ENCODE data around the gene ACOT2.
"Not testable (repeated sequence)": the region's sequence is repeated elsewhere in the genome, so short reads cannot be mapped to it uniquely, and the experiment has no call there.

ACOT2 gene

DNA sequence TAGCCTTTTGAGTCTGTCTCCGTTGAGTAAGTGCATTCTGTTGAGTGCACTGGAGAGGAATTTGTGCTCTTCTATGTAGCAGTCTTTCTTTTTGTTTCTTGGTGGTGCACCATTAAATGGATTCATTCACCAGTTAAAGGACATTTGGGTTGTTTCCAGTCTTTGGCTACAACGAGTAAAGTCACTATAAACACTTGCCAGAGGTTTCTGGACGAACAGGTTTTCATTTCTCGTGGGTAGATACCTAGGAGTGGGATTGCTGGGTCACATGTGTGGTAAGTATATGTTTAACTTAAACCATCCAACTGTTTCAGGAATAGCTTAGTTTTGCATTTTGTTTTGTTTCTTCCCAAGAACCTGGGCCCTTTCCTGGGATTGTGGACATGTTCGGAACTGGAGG is 4.0 kb downstream of the ACOT2 start:
- not testable (repeated sequence) for H3K27me3 ChIP-seq (ENCODE audit: control insufficient read depth, insufficient read depth, low read length)

DNA sequence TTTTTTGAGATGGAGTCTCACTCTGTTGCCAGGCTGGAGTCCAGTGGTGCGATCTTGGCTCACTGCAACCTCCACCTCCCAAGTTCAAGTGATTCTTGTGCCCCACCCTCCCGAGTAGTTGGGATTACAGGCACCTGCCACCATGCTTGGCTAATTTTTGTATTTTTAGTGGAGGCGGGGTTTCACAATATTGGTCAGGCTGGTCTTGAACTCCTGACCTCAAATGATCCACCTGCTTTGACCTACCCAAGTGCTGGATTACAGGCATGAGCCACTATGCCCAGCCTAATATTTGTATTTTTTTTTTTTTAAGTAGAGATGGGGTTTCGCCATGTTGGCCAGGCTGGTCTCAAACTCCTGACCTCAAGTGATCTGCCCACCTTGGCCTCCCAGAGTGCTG is 4.7 kb downstream of the ACOT2 start:
- not testable (repeated sequence) for H3K27me3 ChIP-seq (ENCODE audit: control insufficient read depth, insufficient read depth, low read length); H3K4me3 ChIP-seq (ENCODE audit: low read depth, low read length); H3K9me3 ChIP-seq (ENCODE audit: control insufficient read depth, insufficient read depth, low read length); H3K36me3 ChIP-seq (ENCODE audit: control insufficient read depth, insufficient read depth, low read length); H3K9ac ChIP-seq (ENCODE audit: low read depth, low read length); H3K4me1 ChIP-seq (ENCODE audit: control insufficient read depth, insufficient read depth, low read length)

More for the DNA sequence above, 4.0 kb downstream of the ACOT2 start:
- not testable (repeated sequence) for H3K9ac ChIP-seq (ENCODE audit: low read depth, low read length); H3K36me3 ChIP-seq (ENCODE audit: control insufficient read depth, insufficient read depth, low read length); H3K4me1 ChIP-seq (ENCODE audit: control insufficient read depth, insufficient read depth, low read length); H3K4me3 ChIP-seq (ENCODE audit: low read depth, low read length); H3K9me3 ChIP-seq (ENCODE audit: control insufficient read depth, insufficient read depth, low read length)

DNA sequence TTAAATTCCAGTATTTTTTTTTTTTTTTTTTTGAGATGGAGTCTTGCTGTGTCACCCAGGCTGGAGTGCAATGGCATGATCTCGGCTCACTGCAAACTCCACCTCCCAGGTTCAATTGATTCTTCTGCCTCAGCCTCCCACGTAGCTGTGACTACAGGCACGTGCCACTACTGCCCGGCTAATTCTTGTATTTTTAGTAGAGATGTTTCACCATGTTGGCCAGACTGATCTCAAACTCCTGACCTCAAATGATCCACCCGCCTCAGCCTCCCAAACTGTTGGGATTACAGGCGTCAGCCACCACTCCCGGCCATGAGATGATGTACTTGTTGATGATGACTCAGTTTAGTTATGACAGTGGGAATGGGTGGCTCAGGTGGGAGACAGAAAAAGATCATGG is 5.2 kb downstream of the ACOT2 start:
- H3K4me3 ChIP-seq (ENCODE audit: low read depth, low read length); H3K9ac ChIP-seq (ENCODE audit: low read depth, low read length); H3K27me3 ChIP-seq (ENCODE audit: control insufficient read depth, insufficient read depth, low read length); H3K36me3 ChIP-seq (ENCODE audit: control insufficient read depth, insufficient read depth, low read length); H3K9me3 ChIP-seq (ENCODE audit: control insufficient read depth, insufficient read depth, low read length); H3K4me1 ChIP-seq (ENCODE audit: control insufficient read depth, insufficient read depth, low read length): not testable (repeated sequence)

DNA sequence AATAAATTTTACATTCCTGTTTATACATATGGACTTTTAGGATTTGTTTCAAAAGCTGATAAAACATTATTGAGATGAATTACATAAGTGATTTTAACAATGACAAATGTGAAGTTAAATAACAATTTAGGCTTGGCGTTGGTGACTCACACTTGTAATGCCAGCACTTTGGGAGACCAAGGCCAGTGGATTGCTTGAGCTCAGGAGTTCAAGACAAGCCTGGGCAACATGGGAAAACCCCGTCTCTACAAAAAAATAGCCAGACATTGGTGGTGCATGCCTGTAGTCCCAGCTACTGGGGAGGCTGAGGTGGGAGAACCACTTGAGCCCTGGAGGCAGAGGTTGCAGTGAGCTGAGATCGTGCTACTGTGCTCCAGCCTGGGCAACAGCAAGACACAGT is 7.4 kb downstream of the ACOT2 start:
- Histone ChIP-seq H3K9me3 (ENCODE audit: control insufficient read depth, insufficient read depth, low read length) (no peaks in the 10 kb centered on the region), H3K4me1 (ENCODE audit: control insufficient read depth, insufficient read depth, low read length) (no peaks in the 10 kb centered on the region), H3K9ac (ENCODE audit: low read depth, low read length) (no peak overlapping the region), H3K36me3 (ENCODE audit: control insufficient read depth, insufficient read depth, low read length) (no peaks in the 10 kb centered on the region), H3K4me3 (ENCODE audit: low read depth, low read length) (no peak overlapping the region), H3K27me3 (ENCODE audit: control insufficient read depth, insufficient read depth, low read length) (no peaks in the 10 kb centered on the region)

DNA sequence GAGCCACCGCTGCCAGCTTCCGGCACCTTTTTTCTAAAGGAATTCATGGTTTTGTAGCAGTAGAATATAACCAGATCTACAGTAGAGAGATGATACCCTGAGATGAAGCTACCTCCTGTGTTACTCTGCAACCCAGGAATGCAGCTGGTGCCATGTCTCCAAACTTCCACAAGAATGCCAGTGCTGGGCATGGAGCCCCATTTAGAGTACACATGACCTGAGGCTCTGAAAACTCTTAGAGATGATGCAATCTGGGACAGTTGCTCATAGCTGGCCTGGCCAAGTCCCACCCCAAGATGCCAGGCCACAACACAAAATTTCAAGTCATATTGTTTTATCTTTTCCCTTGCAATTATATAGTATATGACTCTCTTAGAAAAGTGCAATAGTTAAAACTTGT is 8.2 kb downstream of the ACOT2 start:
- H3K9ac ChIP-seq (ENCODE audit: low read depth, low read length); H3K4me3 ChIP-seq (ENCODE audit: low read depth, low read length); H3K36me3 ChIP-seq (ENCODE audit: control insufficient read depth, insufficient read depth, low read length); H3K4me1 ChIP-seq (ENCODE audit: control insufficient read depth, insufficient read depth, low read length); H3K27me3 ChIP-seq (ENCODE audit: control insufficient read depth, insufficient read depth, low read length); H3K9me3 ChIP-seq (ENCODE audit: control insufficient read depth, insufficient read depth, low read length): not testable (repeated sequence)

DNA sequence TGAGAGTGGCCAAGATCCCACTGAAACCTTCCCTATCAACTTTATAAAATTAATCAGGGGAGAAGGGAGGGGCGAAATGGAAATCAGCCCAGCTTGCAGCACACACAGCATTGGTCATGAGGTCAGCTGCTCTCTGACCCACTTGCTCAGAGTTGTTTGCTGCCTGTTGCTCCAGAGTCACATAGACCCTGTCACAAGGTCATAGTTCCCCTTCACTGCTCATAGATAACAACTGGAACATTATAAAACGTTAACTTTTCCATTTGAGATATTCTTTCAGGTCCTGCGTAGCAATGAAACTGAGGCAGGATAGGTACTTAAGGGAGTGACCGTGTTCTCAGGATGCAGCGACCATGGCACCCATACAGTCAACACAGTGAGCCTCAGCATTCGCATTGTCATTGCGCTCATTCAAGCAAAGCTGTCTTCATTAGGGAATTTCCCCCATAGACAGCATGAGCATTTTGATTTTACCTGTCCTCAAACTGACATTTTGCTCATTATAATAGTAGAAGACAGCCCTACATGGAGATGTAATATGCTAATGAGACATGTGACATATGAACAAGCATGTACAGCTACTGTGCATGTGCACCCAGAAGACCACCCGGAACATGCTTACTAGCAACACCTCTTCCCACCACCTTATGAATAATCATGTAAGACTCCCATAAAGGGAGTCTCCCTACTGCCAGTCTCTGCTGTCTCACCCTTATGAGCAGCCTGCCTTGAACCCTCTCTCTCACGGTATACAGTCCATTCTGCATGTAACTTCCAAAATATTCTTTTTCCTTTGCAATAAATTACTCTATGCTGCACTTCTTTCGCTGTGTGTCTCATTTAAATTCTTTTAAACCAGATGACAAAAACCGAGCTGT is 13.3 kb downstream of the ACOT2 start:
- not testable (repeated sequence) for H3K27me3 ChIP-seq (ENCODE audit: control insufficient read depth, insufficient read depth, low read length); H3K9ac ChIP-seq (ENCODE audit: low read depth, low read length); H3K4me1 ChIP-seq (ENCODE audit: control insufficient read depth, insufficient read depth, low read length); H3K9me3 ChIP-seq (ENCODE audit: control insufficient read depth, insufficient read depth, low read length); H3K36me3 ChIP-seq (ENCODE audit: control insufficient read depth, insufficient read depth, low read length); H3K4me3 ChIP-seq (ENCODE audit: low read depth, low read length)

DNA sequence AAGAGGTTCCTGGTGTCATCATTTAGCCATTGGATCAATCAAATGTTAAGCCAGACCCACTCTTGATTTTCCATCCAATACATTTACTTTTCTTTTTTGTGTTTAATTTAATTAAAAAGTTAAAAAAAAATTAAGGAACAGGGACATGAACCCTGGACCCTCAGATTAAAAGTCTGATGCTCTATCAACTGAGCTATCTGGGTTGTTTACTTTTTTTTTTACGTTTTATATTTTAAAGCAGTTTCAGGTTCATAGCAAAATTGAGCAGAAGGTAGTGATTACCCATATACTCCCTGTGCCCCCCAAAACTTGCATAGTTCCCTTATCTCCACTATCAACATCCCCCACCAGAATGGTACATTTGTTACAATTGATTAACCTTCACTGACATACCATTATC is 19.7 kb downstream of the ACOT2 start:
- H3K4me1 ChIP-seq (ENCODE audit: control insufficient read depth, insufficient read depth, low read length), result no peaks in the 10 kb centered on the region
- H3K9me3 ChIP-seq (ENCODE audit: control insufficient read depth, insufficient read depth, low read length), result no peaks in the 10 kb centered on the region
- peaks cover 19% of the 10 kb centered on the region for H3K27me3 ChIP-seq (ENCODE audit: control insufficient read depth, insufficient read depth, low read length)
- H3K36me3 ChIP-seq (ENCODE audit: control insufficient read depth, insufficient read depth, low read length), result no peaks in the 10 kb centered on the region
- no peak overlapping the region for H3K9ac ChIP-seq (ENCODE audit: low read depth, low read length)
- H3K4me3 ChIP-seq (ENCODE audit: low read depth, low read length), result no peak overlapping the region

DNA sequence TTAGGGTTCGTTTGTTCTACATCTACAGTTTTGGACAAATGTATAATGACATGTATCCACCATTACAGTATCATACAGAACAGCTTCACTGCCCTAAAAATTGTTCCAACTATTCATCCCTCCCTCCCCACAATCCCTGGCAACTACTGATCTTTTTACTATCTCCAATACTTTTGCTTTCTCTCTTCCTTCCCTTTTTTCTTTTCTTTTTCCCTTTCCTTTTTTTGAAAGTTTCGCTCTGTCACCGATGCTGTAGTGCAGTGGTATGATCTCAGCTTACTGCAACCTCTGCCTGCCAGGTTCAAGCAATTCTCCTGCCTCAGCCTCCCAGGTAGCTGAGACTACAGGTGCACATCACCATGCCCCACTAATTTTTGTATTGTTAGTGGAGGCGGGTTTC is 20.1 kb downstream of the ACOT2 start:
- Histone ChIP-seq H3K36me3 (ENCODE audit: control insufficient read depth, insufficient read depth, low read length) (no peaks in the 10 kb centered on the region), H3K4me3 (ENCODE audit: low read depth, low read length) (no peak overlapping the region), H3K27me3 (ENCODE audit: control insufficient read depth, insufficient read depth, low read length) (peaks cover 19% of the 10 kb centered on the region), H3K9ac (ENCODE audit: low read depth, low read length) (no peak overlapping the region), H3K9me3 (ENCODE audit: control insufficient read depth, insufficient read depth, low read length) (no peaks in the 10 kb centered on the region), H3K4me1 (ENCODE audit: control insufficient read depth, insufficient read depth, low read length) (no peaks in the 10 kb centered on the region)

DNA sequence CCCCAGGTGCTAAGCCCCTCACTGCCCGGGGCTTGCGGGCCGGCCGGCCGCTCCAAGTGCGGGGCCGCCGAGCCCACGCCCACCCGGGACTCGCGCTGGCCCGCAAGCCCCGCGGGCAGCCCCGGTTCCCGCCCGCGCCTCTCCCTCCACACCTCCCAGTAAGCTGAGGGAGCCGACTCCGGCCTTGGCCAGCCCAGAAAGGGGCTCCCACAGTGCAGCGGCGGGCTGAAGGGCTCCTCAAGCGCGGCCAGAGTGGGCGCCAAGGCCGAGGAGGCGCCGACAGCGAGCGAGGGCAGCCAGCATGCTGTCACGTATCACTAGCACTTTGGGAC is 21.6 kb downstream of the ACOT2 start:
- H3K36me3 ChIP-seq (ENCODE audit: control insufficient read depth, insufficient read depth, low read length); H3K9ac ChIP-seq (ENCODE audit: low read depth, low read length); H3K4me3 ChIP-seq (ENCODE audit: low read depth, low read length); H3K9me3 ChIP-seq (ENCODE audit: control insufficient read depth, insufficient read depth, low read length); H3K4me1 ChIP-seq (ENCODE audit: control insufficient read depth, insufficient read depth, low read length): not testable (repeated sequence)
- peaks cover 19% of the 10 kb centered on the region for H3K27me3 ChIP-seq (ENCODE audit: control insufficient read depth, insufficient read depth, low read length)

DNA sequence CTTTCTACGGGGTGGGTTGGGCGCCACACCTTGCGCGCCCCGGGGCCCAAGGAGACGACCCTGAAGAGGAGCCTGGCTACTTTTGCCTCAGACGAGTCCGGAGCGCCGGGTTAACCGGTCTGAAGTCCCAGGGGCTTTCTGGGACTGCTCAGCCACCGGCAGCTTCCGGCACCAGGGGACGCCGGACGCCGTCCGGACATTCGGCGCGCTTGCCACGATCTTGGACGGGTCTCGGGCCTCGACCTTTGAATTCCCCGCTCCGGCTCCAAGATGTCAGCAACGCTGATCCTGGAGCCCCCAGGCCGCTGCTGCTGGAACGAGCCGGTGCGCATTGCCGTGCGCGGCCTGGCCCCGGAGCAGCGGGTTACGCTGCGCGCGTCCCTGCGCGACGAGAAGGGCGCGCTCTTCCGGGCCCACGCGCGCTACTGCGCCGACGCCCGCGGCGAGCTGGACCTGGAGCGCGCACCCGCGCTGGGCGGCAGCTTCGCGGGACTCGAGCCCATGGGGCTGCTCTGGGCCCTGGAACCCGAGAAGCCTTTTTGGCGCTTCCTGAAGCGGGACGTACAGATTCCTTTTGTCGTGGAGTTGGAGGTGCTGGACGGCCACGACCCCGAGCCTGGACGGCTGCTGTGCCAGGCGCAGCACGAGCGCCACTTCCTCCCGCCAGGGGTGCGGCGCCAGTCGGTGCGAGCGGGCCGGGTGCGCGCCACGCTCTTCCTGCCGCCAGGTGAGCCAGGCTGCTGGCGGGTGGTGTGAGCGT is 22.9 kb downstream of the ACOT2 start, which contains the start of gene ACOT4:
TSS of gene ACOT4 (plus strand) at position 184 of the 760 bp plus-strand sequence. CDS start at position 271, 87 bp downstream.
- Histone ChIP-seq H3K27me3 (ENCODE audit: control insufficient read depth, insufficient read depth, low read length) (peaks cover 19% of the 10 kb centered on the region), H3K4me1 (ENCODE audit: control insufficient read depth, insufficient read depth, low read length) (no peaks in the 10 kb centered on the region), H3K36me3 (ENCODE audit: control insufficient read depth, insufficient read depth, low read length) (no peaks in the 10 kb centered on the region), H3K9ac (ENCODE audit: low read depth, low read length) (peak within 1 kb of the TSS; percentile 89), H3K4me3 (ENCODE audit: low read depth, low read length) (peak within 1 kb of the TSS; percentile 69), H3K9me3 (ENCODE audit: control insufficient read depth, insufficient read depth, low read length) (no peaks in the 10 kb centered on the region)

DNA sequence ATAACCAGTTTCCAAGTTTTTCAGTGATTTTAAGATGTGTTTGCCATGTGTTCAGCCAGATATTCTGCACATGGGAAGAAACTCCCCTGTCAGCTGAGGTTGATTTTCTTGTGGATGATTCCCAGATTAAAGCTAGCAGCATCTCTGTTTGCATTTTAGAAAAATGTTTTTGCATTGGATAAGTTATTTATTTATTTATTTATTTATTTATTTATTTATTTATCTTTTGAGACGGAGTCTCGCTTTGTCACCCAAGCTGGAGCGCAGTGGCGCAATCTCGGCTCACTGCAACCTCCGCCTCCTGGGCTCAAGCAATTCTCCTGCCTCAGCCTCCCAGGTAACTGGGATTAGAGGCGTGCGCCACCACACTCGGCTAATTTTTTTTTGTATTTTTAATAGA is 25.5 kb downstream of the ACOT2 start:
- H3K4me1 ChIP-seq (ENCODE audit: control insufficient read depth, insufficient read depth, low read length), result no peaks in the 10 kb centered on the region

DNA sequence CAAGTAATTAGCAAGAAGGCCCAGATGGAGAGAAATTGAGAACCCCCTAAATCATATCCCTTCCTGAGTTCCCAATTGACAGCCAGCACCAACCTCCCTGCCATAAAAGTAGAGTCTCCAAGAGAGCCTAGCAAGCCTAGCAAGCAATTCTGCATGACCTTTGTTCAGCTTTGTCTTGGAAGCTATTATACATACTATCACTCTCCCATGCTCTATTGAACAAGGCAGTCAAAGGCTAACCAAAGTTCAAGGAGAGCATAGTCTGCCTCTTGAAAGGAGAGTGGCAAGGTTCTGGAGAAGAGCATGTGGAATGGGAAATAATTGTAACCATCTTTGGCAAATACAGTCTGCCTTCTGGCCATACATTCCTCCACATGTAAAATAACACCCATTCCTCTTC is 30.5 kb downstream of the ACOT2 start:
- Histone ChIP-seq H3K4me3 (ENCODE audit: low read depth, low read length) (no peak overlapping the region), H3K9ac (ENCODE audit: low read depth, low read length) (no peak overlapping the region), H3K27me3 (ENCODE audit: control insufficient read depth, insufficient read depth, low read length) (no peaks in the 10 kb centered on the region), H3K4me1 (ENCODE audit: control insufficient read depth, insufficient read depth, low read length) (no peaks in the 10 kb centered on the region), H3K9me3 (ENCODE audit: control insufficient read depth, insufficient read depth, low read length) (no peaks in the 10 kb centered on the region), H3K36me3 (ENCODE audit: control insufficient read depth, insufficient read depth, low read length) (no peaks in the 10 kb centered on the region)

More for the DNA sequence above, 25.5 kb downstream of the ACOT2 start:
- no peaks in the 10 kb centered on the region for H3K9me3 ChIP-seq (ENCODE audit: control insufficient read depth, insufficient read depth, low read length)
- H3K36me3 ChIP-seq (ENCODE audit: control insufficient read depth, insufficient read depth, low read length), result no peaks in the 10 kb centered on the region
- H3K9ac ChIP-seq (ENCODE audit: low read depth, low read length), result no peak overlapping the region
- H3K4me3 ChIP-seq (ENCODE audit: low read depth, low read length), result no peak overlapping the region
- H3K27me3 ChIP-seq (ENCODE audit: control insufficient read depth, insufficient read depth, low read length), result peaks cover 19% of the 10 kb centered on the region

All from iPS-15b (cell line).